K562 (cell line): ENCODE results near the gene KCNK7. TPM values are rescaled to one million over a fixed set of nuclear protein-coding genes. Genes with fewer than 3 reads are reported as not detected.
A peak's percentile ranks its signal among the peaks of the same experiment; 100 is the strongest.

ENCODE experiments used
- ARID4B ChIP-seq: sonication (generic); formaldehyde crosslinking; IDR thresholded peaks from 2 replicates; pipeline ENCODE4 v1.8.0; 2022; ENCODE audit warnings: mild to moderate bottlenecking, missing genetic modification reagents
- E2F6 ChIP-seq, 2 experiments: IDR thresholded peaks; 2 replicates each; pipeline ENCODE4 v1.6.1; 2011; ENCODE audit warnings: borderline replicate concordance in 1 of 2, control low read depth in 1 of 2, low read depth in 1 of 2, low read length in 1 of 2, mild to moderate bottlenecking in 1 of 2, mixed read lengths in 1 of 2, moderate library complexity in 1 of 2; ENCODE audit not compliant: insufficient read depth in 1 of 2, insufficient read length in 1 of 2, poor library complexity in 1 of 2, severe bottlenecking in 1 of 2; ENCODE audit errors: extremely low read depth in 1 of 2
- EGR1 ChIP-seq: fragments of 450-650 bp; conservative IDR thresholded peaks from 2 replicates; pipeline ENCODE4 v1.6.1; 2017; ENCODE audit warnings: mild to moderate bottlenecking
- IRF9 ChIP-seq: fragments of 450-650 bp; IDR thresholded peaks from 2 replicates; pipeline ENCODE4 v1.6.1; 2016; ENCODE audit warnings: missing biosample characterization, missing genetic modification characterization
- LEF1 ChIP-seq: fragments of 450-650 bp; IDR thresholded peaks from 2 replicates; pipeline ENCODE4 v1.6.1; 2016; ENCODE audit warnings: mild to moderate bottlenecking
- MEF2D ChIP-seq: conservative IDR thresholded peaks from 2 replicates; pipeline ENCODE4 v1.6.1; 2016; ENCODE audit warnings: low read depth, missing genetic modification characterization, missing compliant biosample characterization
- MITF ChIP-seq: IDR thresholded peaks from 2 replicates; pipeline ENCODE4 v1.6.1; 2014; ENCODE audit warnings: antibody characterized with exemption
- MYC ChIP-seq, 2 experiments: fragments of 250-450 bp in 1 of 2; sonication (Bioruptor Pico) in 1 of 2; IDR thresholded peaks; 2 replicates each; pipeline versions ENCODE4 v1.5.1 to v1.6.1; 2012 to 2021; ENCODE audit warnings: low read depth in 2 of 2, borderline replicate concordance in 1 of 2, improper control_type of control experiment in 1 of 2, low read length in 1 of 2, mild to moderate bottlenecking in 1 of 2, moderate library complexity in 1 of 2
- NFIC ChIP-seq: fragments of 450-650 bp; IDR thresholded peaks from 2 replicates; pipeline ENCODE4 v1.6.1; 2017; ENCODE audit warnings: mild to moderate bottlenecking, inconsistent platforms
- PHB2 ChIP-seq: fragments of 450-650 bp; IDR thresholded peaks from 2 replicates; pipeline ENCODE4 v1.6.1; 2017; ENCODE audit warnings: low read depth
- POLR2G ChIP-seq: fragments of 200-400 bp; formaldehyde crosslinking; IDR thresholded peaks from 2 replicates; pipeline ENCODE4 v1.6.1; 2017; ENCODE audit warnings: low read depth, mild to moderate bottlenecking, antibody characterized with exemption, low read length, moderate library complexity
- RHOXF2B ChIP-seq: fragments of 250-450 bp; sonication (Bioruptor Pico); conservative IDR thresholded peaks from 2 replicates; pipeline ENCODE4 v1.5.1; 2021
- SIN3B ChIP-seq: fragments of 450-650 bp; IDR thresholded peaks from 2 replicates; pipeline ENCODE4 v1.6.1; 2017; ENCODE audit warnings: low read depth, mild to moderate bottlenecking, moderate library complexity
- SMAD4 ChIP-seq: fragments of 250-450 bp; sonication (Bioruptor Pico); conservative IDR thresholded peaks from 2 replicates; pipeline ENCODE4 v1.8.0; 2021; ENCODE audit warnings: inconsistent platforms, mild to moderate bottlenecking, moderate library complexity
- SMC3 ChIP-seq: conservative IDR thresholded peaks from 2 replicates; pipeline ENCODE4 v1.6.1; 2011; ENCODE audit warnings: low read depth, low read length, improper control_type of control experiment; ENCODE audit not compliant: insufficient read depth
- SP1 ChIP-seq: sonication (generic); formaldehyde crosslinking; IDR thresholded peaks from 2 replicates; pipeline ENCODE4 v1.8.1; 2022; ENCODE audit warnings: mild to moderate bottlenecking, missing genetic modification reagents
- TOE1 ChIP-seq, 2 experiments: fragments of 450-650 bp in 1 of 2; sonication (generic) in 1 of 2; formaldehyde crosslinking in 1 of 2; IDR thresholded peaks; 2 replicates each; pipeline versions ENCODE4 v1.7.1 to v1.8.0; 2016 to 2022; ENCODE audit warnings: borderline replicate concordance in 2 of 2, mild to moderate bottlenecking in 2 of 2, antibody characterized with exemption in 1 of 2, inconsistent platforms in 1 of 2, low read depth in 1 of 2, missing genetic modification reagents in 1 of 2, moderate library complexity in 1 of 2
- TRIM24 ChIP-seq, 2 experiments: fragments of 450-650 bp; IDR thresholded peaks; 2 replicates each; pipeline ENCODE4 v1.6.1; 2016
- ZBTB17 ChIP-seq: fragments of 450-650 bp; formaldehyde crosslinking; IDR thresholded peaks from 2 replicates; pipeline ENCODE4 v1.4.0; 2020; ENCODE audit warnings: mild to moderate bottlenecking
- polyA plus RNA-seq, 8 experiments: library from polyadenylated mRNA; depleted of rRNA in 4 of 8; stranded (reverse) in 5 of 8; unstranded in 3 of 8; fragments of >200 nt; fragmentation: Nextera tagmentation in 2 of 8; fragmentation: Illumina TruSeq in 1 of 8; extraction: Ambion mirVana in 2 of 8; extraction: Trizol in 1 of 8; gene quantifications; 2 replicates each; pipeline versions ENCODE4 v1.2.1 to v1.2.3, GENCODE V29; 2011 to 2014; ENCODE audit warnings: inconsistent platforms in 1 of 8, missing spikeins in 1 of 8
- total RNA-seq, 7 experiments: library from RNA; depleted of rRNA in 6 of 7; stranded (reverse); fragments of >200 nt in 6 of 7; fragmentation: Illumina TruSeq in 2 of 7; extraction: Trizol in 2 of 7; gene quantifications; 2 replicates each; pipeline versions ENCODE4 v1.2.1 to v1.2.3, GENCODE V29; 2011 to 2021; ENCODE audit warnings: low replicate concordance in 1 of 7

Gene KCNK7
- total and polyA plus RNA-seq, 9 of the 15 experiments (the other 6 are each of a cell fraction or from before 2014, with no cell fraction given), result 0.07 to 0.40 TPM; not detected in 7

- TF ChIP-seq TRIM24 (IDR thresholded peaks at IDR 0.05) (no peak), ARID4B (CRISPR knock-in tag) (peak; percentile 63), SIN3B (peak; percentile 60; the same call in 1 of the 2 replicates), NFIC (peak; percentile 39; the same call in 1 of the 2 replicates), MYC (IDR thresholded peaks at IDR 0.05; ENCODE audit: low read depth, low read length) (peak; percentile 9; the same call in 1 of the 2 replicates), MYC (CRISPR knock-in tag; IDR thresholded peaks at IDR 0.05; ENCODE audit: borderline replicate concordance, low read depth) (no peak), SMAD4 (CRISPR knock-in tag) (peak; percentile 74), ZBTB17 (no peak), TOE1 (IDR thresholded peaks at IDR 0.05; ENCODE audit: borderline replicate concordance) (peak; percentile 86), TOE1 (CRISPR knock-in tag; IDR thresholded peaks at IDR 0.05; ENCODE audit: borderline replicate concordance, low read depth) (no peak), PHB2 (no peak), IRF9 (tag) (no peak), E2F6 (IDR thresholded peaks at IDR 0.05; ENCODE audit: borderline replicate concordance in 1 of 2, extremely low read depth in 1 of 2, insufficient read depth in 1 of 2, insufficient read length in 1 of 2, low read depth in 1 of 2, low read length in 1 of 2, poor library complexity in 1 of 2, severe bottlenecking in 1 of 2) (peak; percentile 39 to 63), MEF2D (tag) (no peak), SMC3 (0 out of 2 replicates have a peak, but pooled peaks have one; percentile 4), LEF1 (no peak), POLR2G (peak; percentile 72), MITF (no peak), SP1 (peak; percentile 19; the same call in 1 of the 2 replicates), RHOXF2B (no peak), EGR1 (peak; percentile 51)
Observed at GRCh38 chr11:65572356-65573051, 23.1 kb downstream of the KCNK7 start, which contains the start of gene FAM89B (continued).
